Eye (tissue), 1 donor: Measurements from ENCODE around the gene OLIG3.

ENCODE experiments used
- DNase-seq: peaks from one replicate; pipeline ENCODE4 v3.0.0-alpha.2; 2015

OLIG3 gene

GRCh38 chr6:137465378-137466009, 28.7 kb downstream of the OLIG3 start:
- no peak for DNase-seq

- no peak for DNase-seq
These were observed 41.8 kb downstream of the OLIG3 start for GRCh38 chr6:137452333-137452894.

GRCh38 chr6:137443901-137444300, 50.3 kb downstream of the OLIG3 start:
- DNase-seq: no peak
